ENCODE results near the gene ZMYND11.
"Not testable (repeated sequence)": the region's sequence is repeated elsewhere in the genome, so short reads cannot be mapped to it uniquely, and the experiment has no call there.

ZMYND11 gene

GRCh38 chr10:184911-185310 lies 49.7 kb downstream of the ZMYND11 start:
- TF ChIP-seq, protein P1, sequence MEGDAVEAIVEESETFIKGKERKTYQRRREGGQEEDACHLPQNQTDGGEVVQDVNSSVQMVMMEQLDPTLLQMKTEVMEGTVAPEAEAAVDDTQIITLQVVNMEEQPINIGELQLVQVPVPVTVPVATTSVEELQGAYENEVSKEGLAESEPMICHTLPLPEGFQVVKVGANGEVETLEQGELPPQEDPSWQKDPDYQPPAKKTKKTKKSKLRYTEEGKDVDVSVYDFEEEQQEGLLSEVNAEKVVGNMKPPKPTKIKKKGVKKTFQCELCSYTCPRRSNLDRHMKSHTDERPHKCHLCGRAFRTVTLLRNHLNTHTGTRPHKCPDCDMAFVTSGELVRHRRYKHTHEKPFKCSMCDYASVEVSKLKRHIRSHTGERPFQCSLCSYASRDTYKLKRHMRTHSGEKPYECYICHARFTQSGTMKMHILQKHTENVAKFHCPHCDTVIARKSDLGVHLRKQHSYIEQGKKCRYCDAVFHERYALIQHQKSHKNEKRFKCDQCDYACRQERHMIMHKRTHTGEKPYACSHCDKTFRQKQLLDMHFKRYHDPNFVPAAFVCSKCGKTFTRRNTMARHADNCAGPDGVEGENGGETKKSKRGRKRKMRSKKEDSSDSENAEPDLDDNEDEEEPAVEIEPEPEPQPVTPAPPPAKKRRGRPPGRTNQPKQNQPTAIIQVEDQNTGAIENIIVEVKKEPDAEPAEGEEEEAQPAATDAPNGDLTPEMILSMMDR (IDR thresholded peaks at IDR 0.05; ENCODE audit: low read depth, low read length) = no peak
- in situ Hi-C loops (cut with HindIII; ENCODE audit: low sequenced_read_pairs) = no loop called here
- peak; percentile 76 for DNase-seq (ENCODE audit: low read depth, low spot score)
- no peak overlapping the region for H3K4me3 ChIP-seq (ENCODE audit: low read depth, low read length)

DNA sequence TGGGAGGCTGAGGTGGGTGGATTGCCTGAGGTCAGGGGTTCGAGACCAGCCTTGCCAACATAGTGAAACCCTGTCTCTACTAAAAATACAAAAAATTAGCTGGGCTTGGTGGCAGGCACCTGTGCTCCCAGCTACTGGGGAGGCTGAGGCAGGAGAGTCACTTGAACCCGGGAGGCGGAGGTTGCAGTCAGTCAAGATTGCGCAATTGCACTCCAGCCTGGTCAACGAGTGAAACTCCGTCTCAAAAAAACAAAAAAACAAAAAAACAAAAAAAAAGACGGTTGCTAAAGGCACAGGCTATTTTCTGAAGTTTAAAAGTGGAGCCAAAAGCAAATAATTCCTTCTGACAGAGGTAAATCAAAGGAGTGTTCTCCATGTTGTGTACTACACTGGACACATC lies 50.3 kb downstream of the ZMYND11 start:
- in situ Hi-C loops (cut with HindIII; ENCODE audit: low sequenced_read_pairs); H3K4me3 ChIP-seq (ENCODE audit: low read depth, low read length); DNase-seq (ENCODE audit: low read depth, low spot score): not testable (repeated sequence)

GRCh38 chr10:186911-187310 lies 51.7 kb downstream of the ZMYND11 start:
- TF ChIP-seq, protein P1 (IDR thresholded peaks at IDR 0.05; ENCODE audit: low read depth, low read length) = no peak
- in situ Hi-C loops (cut with HindIII; ENCODE audit: low sequenced_read_pairs) = no loop called here
- DNase-seq (ENCODE audit: low read depth, low spot score) = no peak
- no peak overlapping the region for H3K4me3 ChIP-seq (ENCODE audit: low read depth, low read length)

GRCh38 chr10:188546-188945 lies 53.3 kb downstream of the ZMYND11 start:
- DNase-seq (ENCODE audit: low read depth, low spot score) = no peak
- TF ChIP-seq, protein P1 (IDR thresholded peaks at IDR 0.05; ENCODE audit: low read depth, low read length) = no peak
- H3K4me3 ChIP-seq (ENCODE audit: low read depth, low read length) = no peak overlapping the region
- in situ Hi-C loops (cut with HindIII; ENCODE audit: low sequenced_read_pairs) = no loop called here

DNA sequence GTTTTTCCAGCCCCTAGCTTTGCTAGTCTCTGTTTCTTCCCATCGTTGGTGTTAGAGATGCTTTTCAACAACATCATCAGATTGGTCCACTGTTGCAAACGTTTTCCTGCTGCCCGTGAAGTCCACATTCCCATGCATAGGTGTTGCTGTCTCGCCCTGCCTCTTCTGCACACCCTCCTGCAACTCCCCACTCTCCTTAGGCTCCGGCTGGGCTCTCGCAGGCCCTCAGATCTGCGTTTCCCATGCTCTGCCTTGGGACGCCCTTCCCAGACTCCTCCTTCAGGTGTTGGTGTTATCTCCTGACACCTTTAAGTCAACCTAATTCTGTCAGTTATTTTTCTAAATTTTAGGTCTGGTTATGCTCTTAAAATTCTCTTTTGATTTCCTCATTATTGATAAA lies 55.0 kb downstream of the ZMYND11 start:
- H3K4me3 ChIP-seq (ENCODE audit: low read depth, low read length) = no peak overlapping the region
- DNase-seq (ENCODE audit: low read depth, low spot score) = no peak
- TF ChIP-seq, protein P1 (IDR thresholded peaks at IDR 0.05; ENCODE audit: low read depth, low read length) = no peak
- in situ Hi-C loops (cut with HindIII; ENCODE audit: low sequenced_read_pairs) = no loop called here

DNA sequence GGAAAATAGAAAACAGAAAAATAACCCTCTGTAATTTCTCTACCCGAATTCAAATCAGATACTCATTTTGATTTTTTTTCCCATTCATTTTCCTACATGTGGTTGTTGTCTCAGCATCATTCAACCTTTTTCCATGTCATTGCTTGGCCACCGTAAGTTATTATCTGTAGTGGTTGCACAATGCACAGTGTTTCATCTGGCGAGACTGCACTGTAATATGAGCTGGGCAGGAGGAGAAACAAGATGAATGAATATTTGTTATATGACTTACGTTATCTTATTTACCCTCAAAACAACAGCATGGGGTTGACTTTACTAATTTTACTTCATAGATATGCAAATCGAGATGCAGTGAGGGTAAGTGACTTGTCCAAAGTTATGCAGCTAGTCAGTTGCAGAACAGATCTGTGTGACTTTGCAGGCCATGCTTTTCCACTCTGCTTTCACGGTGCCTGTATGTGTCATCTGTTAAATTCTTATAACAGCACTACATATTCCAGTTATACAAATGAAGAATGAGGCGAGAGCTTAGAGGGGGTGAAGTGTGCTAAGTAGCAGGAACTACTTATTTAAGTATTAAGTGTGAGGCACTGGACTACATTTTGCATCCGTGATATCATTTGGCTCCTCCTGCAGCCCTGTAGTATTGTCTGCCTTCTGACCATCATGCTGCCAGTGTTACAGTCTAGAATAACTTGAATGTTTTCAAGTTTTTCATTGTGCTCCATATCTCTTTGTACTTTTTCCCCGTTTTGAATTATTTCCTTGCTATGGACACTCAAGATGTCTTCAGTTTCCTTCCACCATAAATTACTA lies 56.7 kb downstream of the ZMYND11 start:
- in situ Hi-C loops (cut with HindIII; ENCODE audit: low sequenced_read_pairs) = no loop called here
- peak; percentile 59 for DNase-seq (ENCODE audit: low read depth, low spot score)

DNA sequence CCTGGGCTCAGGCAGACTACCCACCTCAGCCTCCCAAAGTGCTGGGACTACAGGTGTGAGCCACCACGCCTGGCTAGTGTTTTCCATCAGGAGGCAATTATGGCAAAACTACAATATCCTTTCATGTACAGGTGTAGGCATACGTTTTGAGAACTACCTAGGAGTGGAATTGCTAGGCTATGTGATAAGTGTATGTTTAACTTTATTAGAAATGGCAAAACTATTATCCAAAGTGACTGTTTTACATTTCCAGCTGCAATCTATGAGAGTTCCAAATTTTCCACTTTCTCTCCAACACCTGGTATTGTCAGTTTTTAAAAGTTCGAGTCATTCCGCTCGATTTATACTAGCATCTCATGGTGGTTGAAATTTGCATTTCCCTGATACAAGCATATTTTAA lies 59.0 kb downstream of the ZMYND11 start:
- H3K4me3 ChIP-seq (ENCODE audit: low read depth, low read length) = no peak overlapping the region
- DNase-seq (ENCODE audit: low read depth, low spot score) = no peak
- in situ Hi-C loops (cut with HindIII; ENCODE audit: low sequenced_read_pairs) = no loop called here
- TF ChIP-seq, protein P1 (IDR thresholded peaks at IDR 0.05; ENCODE audit: low read depth, low read length) = no peak

More for the DNA sequence above, 56.7 kb downstream of the ZMYND11 start:
- H3K4me3 ChIP-seq (ENCODE audit: low read depth, low read length) = no peak overlapping the region
- TF ChIP-seq, protein P1 (IDR thresholded peaks at IDR 0.05; ENCODE audit: low read depth, low read length) = no peak

All from astrocyte of the spinal cord (primary cell).